HG03571 (cell line): ENCODE results near the gene GPR42.
"Not testable (repeated sequence)": the region's sequence is repeated elsewhere in the genome, so short reads cannot be mapped to it uniquely, and the experiment has no call there.

Experiments used
- ATAC-seq: cut with Tn5 transposase; IDR thresholded peaks from one replicate; pipeline ENCODE4 v1.9.1; 2021; ENCODE audit not compliant: unreplicated experiment

The GPR42 gene

GRCh38 chr19:35392742-35393715 is 22.2 kb downstream of the GPR42 start:
- no peak for ATAC-seq

DNA sequence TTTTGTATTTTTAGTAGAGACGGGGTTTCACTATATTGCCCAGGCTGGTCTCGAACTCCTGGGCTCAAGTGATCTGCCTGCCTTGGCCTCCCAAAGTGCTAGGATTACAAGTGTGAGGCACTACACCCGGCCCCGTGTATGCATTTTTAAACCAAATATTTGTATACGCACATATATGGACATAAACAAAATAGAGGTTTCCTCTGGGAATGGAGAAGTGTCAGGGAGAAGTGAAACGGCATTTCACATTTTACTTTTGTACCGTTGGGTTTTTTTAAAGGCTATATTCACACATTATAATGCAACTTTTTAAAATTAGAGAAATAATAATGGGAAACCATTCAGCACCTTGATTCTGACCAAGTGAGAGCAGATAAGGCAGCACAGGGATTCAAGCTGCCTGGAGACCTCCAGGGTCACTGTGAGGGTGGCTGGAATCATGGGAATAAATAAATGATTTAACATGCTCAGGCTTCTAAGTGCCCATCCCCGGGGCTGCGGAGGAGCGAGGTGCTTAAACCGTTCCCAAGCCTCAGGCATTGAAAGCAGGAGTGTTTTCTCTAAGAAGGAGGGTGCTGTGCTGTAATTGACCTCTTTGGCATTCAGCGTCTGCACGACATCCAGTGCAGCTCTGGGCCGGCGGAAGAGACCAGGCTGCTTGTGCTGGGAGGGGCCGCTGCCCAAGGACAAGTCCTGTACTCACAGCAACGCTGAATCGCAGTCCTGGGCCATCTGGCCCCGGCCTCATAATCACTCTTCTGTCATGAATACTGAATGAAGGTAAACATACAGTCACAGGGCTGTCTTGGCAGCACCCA is 24.7 kb downstream of the GPR42 start:
- no peak for ATAC-seq

DNA sequence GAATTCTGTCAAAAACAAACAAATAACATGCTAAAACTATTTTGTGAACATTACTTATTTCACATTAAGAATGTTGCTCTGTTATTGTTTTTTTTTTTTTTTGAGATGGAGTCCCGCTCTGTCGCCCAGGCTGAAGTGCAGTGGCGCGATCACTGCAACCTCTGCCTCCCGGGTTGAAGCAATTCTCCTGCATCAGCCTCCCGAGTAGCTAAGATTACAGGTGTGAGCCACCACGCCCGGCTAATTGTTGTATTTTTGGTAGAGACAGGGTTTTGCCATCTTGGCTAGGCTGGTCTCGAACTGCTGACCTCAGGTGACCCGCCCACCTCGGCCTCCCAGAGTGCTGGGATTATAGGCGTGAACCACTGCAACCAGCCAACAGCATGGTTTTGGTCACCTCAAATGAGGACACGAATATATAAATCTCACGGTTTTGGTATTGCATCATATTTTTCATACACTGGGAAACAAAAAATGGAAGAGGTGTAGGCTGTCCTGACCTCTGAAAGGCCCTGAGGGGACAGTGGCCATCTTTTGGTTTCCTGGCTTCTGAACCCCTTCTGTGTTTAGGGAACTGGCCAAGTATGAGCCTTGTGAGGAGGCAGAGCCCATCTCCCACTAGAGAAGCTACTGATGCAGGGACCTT is 25.5 kb downstream of the GPR42 start:
- no peak for ATAC-seq

DNA sequence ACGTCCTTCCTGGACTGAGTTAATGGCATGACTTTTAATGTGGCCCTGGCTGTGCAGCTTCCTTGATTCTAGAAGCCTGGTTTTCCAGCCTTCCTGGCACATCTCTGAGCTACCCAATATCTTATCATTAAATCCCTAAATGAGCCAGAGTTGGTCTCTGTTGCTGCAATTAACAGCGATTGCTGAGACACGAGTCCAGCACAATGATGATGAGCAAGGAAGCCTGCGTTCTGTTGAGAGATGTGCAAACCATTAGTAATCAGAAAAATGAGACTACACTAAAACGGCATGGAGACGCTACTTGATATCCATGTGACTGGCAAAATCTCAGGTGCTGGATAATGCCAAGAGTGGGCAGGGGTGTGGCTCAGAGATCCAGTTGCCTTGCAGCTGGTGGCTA is 26.2 kb downstream of the GPR42 start:
- no peak for ATAC-seq

DNA sequence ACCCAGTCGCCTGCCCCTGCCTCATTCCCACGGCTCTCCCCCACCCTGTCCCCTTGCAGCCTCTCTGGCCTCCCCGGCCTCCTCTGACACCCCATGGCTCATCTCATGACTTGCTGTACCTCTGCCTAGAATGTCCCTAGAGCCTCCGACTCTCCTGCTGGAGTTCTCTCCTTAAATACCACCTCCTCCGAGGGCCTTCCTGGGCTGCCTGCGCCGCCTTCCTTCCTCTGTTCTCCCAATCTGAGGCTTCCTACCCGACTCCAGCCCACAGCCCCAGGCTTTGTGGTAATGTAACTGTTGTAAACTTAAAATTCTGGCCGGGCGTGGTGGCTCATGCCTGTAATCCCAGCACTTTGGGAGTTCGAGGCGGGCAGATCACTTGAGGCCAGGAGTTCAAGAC is 27.7 kb downstream of the GPR42 start:
- ATAC-seq, result no peak

GRCh38 chr19:35399231-35399630 is 28.4 kb downstream of the GPR42 start:
- no peak for ATAC-seq

DNA sequence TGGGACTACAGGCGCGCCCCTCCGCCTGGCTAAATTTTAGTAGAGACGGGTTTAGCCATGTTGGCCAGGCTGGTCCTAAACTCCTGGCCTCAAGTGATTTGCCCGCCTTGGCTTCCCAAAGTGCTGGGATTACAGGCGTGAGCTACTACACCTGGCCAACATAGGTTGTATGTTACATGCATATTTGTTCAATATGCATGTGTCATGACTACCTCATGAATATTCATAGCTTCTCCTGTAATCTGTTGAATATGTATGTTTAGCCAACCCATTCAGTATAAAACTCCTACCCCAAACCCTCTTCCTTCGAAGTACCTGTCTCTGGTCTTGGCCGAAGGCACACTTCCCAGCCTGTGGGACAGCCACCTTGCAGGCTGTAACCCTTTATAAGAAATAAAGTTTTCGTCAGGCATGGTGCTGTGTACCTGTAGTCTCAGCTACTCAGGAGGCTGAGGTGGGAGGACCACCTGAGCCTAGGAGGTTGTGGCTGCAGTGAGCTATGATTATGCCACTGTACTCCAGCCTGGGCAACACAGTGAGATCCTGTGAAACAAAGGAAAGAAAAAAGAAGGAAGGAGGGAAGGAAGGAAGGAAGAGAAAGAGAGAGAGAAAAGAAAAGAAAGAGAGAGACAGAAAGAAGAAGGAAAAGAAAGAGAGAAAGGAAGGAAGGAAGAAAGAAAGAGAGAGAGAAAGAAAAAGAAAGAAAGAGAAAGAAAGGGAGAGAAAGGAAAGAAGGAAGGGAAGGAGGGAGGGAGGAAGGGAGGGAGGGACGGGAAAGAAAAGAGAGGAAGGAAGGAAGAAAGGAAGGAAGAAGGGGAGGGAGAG is 29.3 kb downstream of the GPR42 start:
- ATAC-seq, result no peak

DNA sequence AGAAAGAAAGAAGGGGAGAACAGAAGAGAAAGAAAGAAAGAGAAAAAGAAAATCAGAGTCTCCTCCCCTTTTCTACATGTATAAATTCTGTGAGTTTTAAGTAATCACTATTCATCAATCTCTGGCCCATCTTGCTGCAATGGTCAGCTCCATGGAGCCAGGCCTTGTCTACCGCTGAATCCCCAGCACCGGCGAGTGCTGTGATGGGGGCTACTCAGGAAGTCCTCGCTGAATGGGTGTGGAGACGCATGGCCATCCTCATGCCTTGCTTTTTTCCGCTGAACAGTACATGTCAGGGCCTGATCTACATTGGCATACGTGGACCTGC is 29.9 kb downstream of the GPR42 start:
- no peak for ATAC-seq

DNA sequence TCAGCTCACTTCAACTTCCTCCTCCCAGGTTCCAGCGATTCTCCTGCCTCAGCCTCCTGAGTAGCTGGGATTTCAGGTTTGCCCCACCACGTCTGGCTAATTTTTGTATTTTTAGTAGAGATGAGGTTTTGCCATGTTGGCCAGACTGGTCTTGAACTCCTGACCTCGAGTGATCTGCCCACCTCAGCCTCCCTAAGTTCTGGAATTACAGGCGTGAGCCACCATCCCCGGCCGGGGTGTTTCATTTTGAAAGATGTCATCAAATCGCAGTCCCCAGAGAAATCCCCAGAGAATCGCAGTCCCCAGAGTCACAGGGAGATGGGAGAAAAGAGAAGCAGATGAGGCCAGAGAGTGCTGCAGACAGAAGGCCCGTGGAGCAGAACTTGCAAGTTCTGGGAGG is 30.5 kb downstream of the GPR42 start:
- not testable (repeated sequence) for ATAC-seq

- ATAC-seq, result no peak
These were observed 32.4 kb downstream of the GPR42 start for GRCh38 chr19:35403116-35403760.

DNA sequence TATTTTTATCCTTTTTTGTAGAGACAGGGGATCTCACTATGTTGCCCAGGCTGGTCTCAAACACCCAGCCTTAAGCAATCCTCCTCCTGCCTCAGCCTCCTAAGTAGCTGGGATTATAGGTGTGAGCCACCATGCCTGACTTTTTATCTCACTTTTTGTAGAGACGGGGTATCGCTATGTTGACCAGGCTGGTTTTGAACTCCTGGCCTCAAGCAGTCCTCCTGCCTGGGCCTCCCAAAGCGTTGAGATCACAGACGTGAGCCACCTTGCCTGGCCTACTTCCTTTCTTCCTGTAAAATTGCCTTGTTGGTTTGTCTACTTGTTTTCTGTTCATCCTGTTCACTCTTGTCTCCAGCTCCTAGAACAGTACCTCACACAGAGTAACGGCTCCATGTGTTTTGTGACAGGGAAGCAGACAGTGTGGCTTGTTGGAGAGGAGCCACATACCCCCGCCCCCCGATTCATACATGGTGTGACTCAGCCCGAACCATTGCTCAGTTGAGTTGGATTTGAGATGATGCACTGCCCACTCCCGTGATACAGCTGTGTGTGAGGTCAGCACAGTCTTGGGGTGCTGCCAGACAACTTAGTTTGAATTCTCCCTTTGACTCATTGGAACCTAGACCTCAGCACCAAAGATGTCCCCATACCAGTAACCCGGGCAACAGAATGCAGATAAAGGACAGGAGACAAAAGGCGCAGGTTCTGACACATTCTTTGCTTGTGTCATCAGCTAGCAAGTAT is 34.2 kb downstream of the GPR42 start:
- peak; percentile 56 for ATAC-seq

DNA sequence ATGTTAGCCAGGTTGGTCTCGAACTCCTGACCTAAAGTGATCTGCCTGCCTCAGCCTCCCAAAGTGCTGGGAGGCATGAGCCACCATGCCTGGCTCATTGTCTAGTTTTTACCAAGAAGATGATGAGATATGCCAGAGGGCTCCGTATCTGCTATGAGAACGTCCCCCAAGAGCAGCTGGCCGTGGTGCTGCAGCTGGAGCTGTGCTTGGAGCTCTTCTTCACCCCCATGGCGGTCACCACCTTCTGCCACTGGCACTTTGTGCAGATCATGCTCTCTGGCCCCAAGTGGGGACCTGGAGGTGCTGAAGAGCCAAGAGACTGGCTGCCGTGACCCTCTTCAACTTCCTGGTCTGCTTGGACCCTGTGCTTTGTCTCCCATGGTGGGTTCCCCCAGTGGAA is 36.8 kb downstream of the GPR42 start:
- no peak for ATAC-seq

- ATAC-seq, result peak; percentile 56
These were observed 37.7 kb downstream of the GPR42 start for GRCh38 chr19:35408284-35409171.

GRCh38 chr19:35409191-35409590 is 38.3 kb downstream of the GPR42 start:
- no peak for ATAC-seq

DNA sequence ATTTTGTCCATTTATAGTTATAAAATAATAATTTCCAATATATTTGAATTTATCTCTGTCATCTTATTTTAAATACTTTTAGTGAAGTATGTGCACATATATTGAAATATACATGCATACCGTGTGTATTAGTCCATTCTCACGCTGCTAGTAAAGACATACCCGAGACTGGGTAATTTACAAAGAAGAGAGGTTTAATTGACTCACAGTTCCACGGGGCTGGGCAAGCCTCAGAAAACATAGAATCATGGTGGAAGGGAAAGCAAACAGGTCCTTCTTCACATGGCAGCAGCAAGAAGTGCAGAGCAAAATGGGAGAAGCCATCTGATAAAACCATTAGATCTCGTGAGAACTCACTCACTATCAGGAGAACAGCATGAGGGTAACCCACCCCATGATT is 39.6 kb downstream of the GPR42 start:
- no peak for ATAC-seq

DNA sequence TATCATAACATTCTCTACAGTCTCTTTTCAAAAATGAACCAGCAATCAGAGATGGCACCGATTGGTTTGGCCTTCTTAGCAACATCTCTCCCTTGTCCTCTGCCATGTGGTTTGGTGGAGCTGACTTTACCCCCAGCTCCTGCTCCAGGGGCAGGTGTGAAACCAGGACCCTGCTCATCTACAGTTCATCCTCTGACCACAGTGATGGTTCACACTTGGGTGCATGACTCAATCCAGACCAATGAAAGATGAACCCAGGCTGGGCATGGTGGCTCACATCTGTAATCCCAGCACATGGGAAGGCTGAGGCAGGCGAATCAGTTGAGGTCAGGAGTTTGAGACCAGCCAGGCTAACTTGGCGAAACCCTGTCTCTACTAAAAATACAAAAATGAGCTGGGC is 43.6 kb downstream of the GPR42 start:
- no peak for ATAC-seq

DNA sequence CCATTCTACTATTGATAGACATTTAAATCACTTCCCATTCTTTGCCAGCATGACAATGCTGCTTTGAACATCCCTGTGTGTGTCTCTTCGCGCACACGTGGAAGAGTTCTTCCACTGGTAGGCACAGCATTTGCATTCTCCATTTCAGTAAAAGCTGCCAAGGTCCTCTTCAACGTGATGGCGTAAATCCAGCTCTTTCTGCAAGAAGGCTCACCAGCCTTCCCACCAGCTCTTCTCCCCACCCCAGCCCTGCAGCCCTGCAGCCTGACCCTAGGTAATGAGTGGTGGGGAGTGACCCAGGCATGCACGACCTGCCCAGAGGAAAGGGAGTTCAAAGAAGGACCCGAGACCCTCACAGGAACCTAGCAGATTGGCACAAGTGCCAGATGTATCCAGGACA is 45.5 kb downstream of the GPR42 start:
- no peak for ATAC-seq

DNA sequence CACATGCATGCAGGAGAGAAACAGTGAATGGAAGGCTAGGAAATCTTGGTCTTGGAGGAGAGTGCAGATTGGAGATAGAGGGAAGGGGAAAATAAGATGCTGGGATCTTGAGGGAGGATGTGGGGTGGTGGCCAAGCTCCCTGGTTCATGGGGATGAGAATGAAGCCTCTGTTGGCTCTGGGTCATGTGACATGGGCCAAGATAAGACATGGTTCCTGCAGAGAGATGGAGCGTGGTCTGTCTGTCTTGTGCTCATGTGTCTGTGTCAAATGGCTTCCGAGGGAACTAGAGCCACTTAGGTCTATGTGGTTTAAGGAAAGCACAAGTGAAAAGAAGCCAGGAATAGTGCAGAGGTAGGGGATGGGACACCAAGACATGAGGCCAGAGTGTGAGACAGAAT is 46.4 kb downstream of the GPR42 start:
- ATAC-seq, result no peak
